ENCODE measurements around the gene PRRT3. TPM values are rescaled to one million over a fixed set of nuclear protein-coding genes. Genes with fewer than 3 reads are reported as not detected.
"Not testable (repeated sequence)": the region's sequence is repeated elsewhere in the genome, so short reads cannot be mapped to it uniquely, and the experiment has no call there.

PRRT3 gene
- total and polyA plus RNA-seq, 9 donors = 0.75 to 2.5 (median 1.8) TPM

GRCh38 chr3:9912294-9912935, 39.8 kb downstream of the PRRT3 start:
- H3K4me3 ChIP-seq (ENCODE audit: low read length) = no peak overlapping the region
- no peak for DNase-seq
- no peaks in the 10 kb centered on the region for H3K27me3 ChIP-seq (ENCODE audit: control insufficient read depth, insufficient read depth, low read length)
- whole genome bisulfite sequencing (ENCODE audit: insufficient coverage) = 78% methylated on average over 5 of the region's 7 CpGs
- H3K36me3 ChIP-seq (ENCODE audit: control insufficient read depth, insufficient read depth, low read length) = no peaks in the 10 kb centered on the region
- no peak overlapping the region for H3K27ac ChIP-seq (ENCODE audit: low read length)
- peaks cover 25% of the 10 kb centered on the region for H3K4me1 ChIP-seq (ENCODE audit: control insufficient read depth, insufficient read depth, low read length)
- no peaks in the 10 kb centered on the region for H3K9me3 ChIP-seq (replicated peaks; ENCODE audit: control insufficient read depth, low read depth, low read length)

- Histone ChIP-seq H3K27ac (ENCODE audit: low read length) (no peak overlapping the region), H3K4me3 (ENCODE audit: low read length) (no peak overlapping the region), H3K27me3 (ENCODE audit: control insufficient read depth, insufficient read depth, low read length) (no peaks in the 10 kb centered on the region), H3K9me3 (replicated peaks; ENCODE audit: control insufficient read depth, low read depth, low read length) (no peaks in the 10 kb centered on the region), H3K36me3 (ENCODE audit: control insufficient read depth, insufficient read depth, low read length) (no peaks in the 10 kb centered on the region), H3K4me1 (ENCODE audit: control insufficient read depth, insufficient read depth, low read length) (peaks cover 21% of the 10 kb centered on the region)
- 80% methylated on average over 3 of the region's 8 CpGs for WGBS (ENCODE audit: insufficient coverage)
- DNase-seq = no peak
Observed at GRCh38 chr3:9911863-9912262, 40.3 kb downstream of the PRRT3 start.

GRCh38 chr3:9909221-9910013, 42.8 kb downstream of the PRRT3 start:
- Histone ChIP-seq H3K4me3 (ENCODE audit: low read length) (no peak overlapping the region), H3K27ac (ENCODE audit: low read length) (no peak overlapping the region)
- WGBS (ENCODE audit: insufficient coverage) = 84% methylated on average over 3 of the region's 7 CpGs

DNA sequence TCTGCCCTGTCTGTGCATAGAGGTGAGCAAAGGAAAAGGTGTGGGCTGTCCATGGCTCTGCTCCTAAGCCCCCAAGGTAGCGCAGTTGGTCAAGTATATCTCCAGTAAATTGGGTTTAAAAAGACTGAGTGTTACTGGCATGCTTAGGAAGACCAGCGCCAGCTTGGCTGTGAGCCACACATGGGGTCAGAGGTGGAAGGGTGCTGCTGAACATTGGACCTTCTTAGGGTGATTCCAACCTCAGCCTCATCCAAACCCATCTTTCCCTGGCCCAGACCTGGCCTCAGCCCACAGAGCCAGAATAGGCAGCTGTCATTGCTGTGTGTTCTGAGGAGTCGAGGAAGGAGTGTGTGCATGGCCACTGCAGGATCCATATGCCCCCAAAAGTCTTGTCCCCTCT, 43.9 kb downstream of the PRRT3 start:
- H3K36me3 ChIP-seq (ENCODE audit: control insufficient read depth, insufficient read depth, low read length) = no peaks in the 10 kb centered on the region
- H3K27me3 ChIP-seq (ENCODE audit: control insufficient read depth, insufficient read depth, low read length) = no peaks in the 10 kb centered on the region
- no peaks in the 10 kb centered on the region for H3K4me1 ChIP-seq (ENCODE audit: control insufficient read depth, insufficient read depth, low read length)
- 94% methylated on average over 2 of the region's 3 CpGs for WGBS (ENCODE audit: insufficient coverage)
- no peak overlapping the region for H3K27ac ChIP-seq (ENCODE audit: low read length)
- no peak for DNase-seq
- no peak overlapping the region for H3K4me3 ChIP-seq (ENCODE audit: low read length)
- H3K9me3 ChIP-seq (replicated peaks; ENCODE audit: control insufficient read depth, low read depth, low read length) = no peaks in the 10 kb centered on the region

More at GRCh38 chr3:9909221-9910013, 42.8 kb downstream of the PRRT3 start:
- DNase-seq = no peak
- H3K27me3 ChIP-seq (ENCODE audit: control insufficient read depth, insufficient read depth, low read length) = no peaks in the 10 kb centered on the region
- H3K36me3 ChIP-seq (ENCODE audit: control insufficient read depth, insufficient read depth, low read length) = no peaks in the 10 kb centered on the region
- H3K4me1 ChIP-seq (ENCODE audit: control insufficient read depth, insufficient read depth, low read length) = peaks cover 3% of the 10 kb centered on the region
- no peaks in the 10 kb centered on the region for H3K9me3 ChIP-seq (replicated peaks; ENCODE audit: control insufficient read depth, low read depth, low read length)

GRCh38 chr3:9906480-9906879, 45.7 kb downstream of the PRRT3 start:
- no peak for DNase-seq
- Histone ChIP-seq H3K4me3 (ENCODE audit: low read length) (no peak overlapping the region), H3K36me3 (ENCODE audit: control insufficient read depth, insufficient read depth, low read length) (no peaks in the 10 kb centered on the region), H3K27me3 (ENCODE audit: control insufficient read depth, insufficient read depth, low read length) (no peaks in the 10 kb centered on the region), H3K27ac (ENCODE audit: low read length) (no peak overlapping the region), H3K4me1 (ENCODE audit: control insufficient read depth, insufficient read depth, low read length) (peaks cover 7% of the 10 kb centered on the region), H3K9me3 (replicated peaks; ENCODE audit: control insufficient read depth, low read depth, low read length) (no peaks in the 10 kb centered on the region)
- WGBS (ENCODE audit: insufficient coverage) = no CpG with 5 or more reads among the region's 5 CpGs

DNA sequence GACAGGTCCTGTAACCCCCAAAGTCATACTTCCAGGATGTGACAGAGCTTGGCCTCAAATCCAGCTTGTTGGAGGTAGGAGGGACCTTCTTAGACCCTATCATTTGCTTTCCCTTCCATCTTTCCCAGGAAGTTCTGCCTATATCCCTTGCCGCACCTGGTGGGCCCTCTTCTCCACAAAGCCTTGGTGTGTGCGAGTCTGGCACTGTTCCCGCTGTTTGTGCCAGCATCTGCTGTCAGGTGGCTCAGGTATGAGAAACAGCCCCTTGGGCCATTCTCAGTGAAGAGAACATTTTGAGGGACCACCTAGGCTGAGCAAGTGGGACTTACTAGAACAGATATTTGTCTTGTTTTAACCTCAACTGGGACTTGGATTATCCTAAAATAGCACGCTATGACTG, 48.3 kb downstream of the PRRT3 start:
- peaks cover 7% of the 10 kb centered on the region for H3K4me1 ChIP-seq (ENCODE audit: control insufficient read depth, insufficient read depth, low read length)
- H3K9me3 ChIP-seq (replicated peaks; ENCODE audit: control insufficient read depth, low read depth, low read length) = no peaks in the 10 kb centered on the region
- no peak for DNase-seq
- 65% methylated on average over 3 of the region's 4 CpGs for WGBS (ENCODE audit: insufficient coverage)
- H3K27ac ChIP-seq (ENCODE audit: low read length) = no peak overlapping the region
- H3K36me3 ChIP-seq (ENCODE audit: control insufficient read depth, insufficient read depth, low read length) = no peaks in the 10 kb centered on the region
- no peak overlapping the region for H3K4me3 ChIP-seq (ENCODE audit: low read length)
- no peaks in the 10 kb centered on the region for H3K27me3 ChIP-seq (ENCODE audit: control insufficient read depth, insufficient read depth, low read length)

DNA sequence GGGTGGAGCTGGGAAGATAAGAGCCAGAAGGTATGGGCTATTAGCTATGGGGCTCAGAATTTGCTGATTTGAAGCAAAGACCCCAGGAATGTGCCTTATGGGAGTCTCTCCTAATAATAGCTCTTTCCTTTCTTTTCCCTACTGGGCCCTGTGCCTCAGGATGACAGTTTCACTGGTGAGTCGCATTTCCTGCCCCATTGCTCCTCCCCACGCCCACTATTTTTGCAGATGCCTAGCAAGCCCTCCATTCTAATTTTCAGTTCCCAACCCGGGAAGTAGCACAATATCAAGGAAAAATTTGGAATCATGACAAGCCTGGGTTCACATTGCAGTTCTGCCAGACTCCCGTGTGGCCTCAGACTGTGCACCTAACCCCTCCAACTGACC, 49.0 kb downstream of the PRRT3 start:
- no peaks in the 10 kb centered on the region for H3K9me3 ChIP-seq (replicated peaks; ENCODE audit: control insufficient read depth, low read depth, low read length)
- peak; percentile 34 for DNase-seq
- H3K4me1 ChIP-seq (ENCODE audit: control insufficient read depth, insufficient read depth, low read length) = peaks cover 11% of the 10 kb centered on the region
- 20% methylated on average over 3 of the region's 4 CpGs for WGBS (ENCODE audit: insufficient coverage)
- no peaks in the 10 kb centered on the region for H3K36me3 ChIP-seq (ENCODE audit: control insufficient read depth, insufficient read depth, low read length)
- peak overlapping the region; percentile 51 for H3K27ac ChIP-seq (ENCODE audit: low read length)
- no peak overlapping the region for H3K4me3 ChIP-seq (ENCODE audit: low read length)
- H3K27me3 ChIP-seq (ENCODE audit: control insufficient read depth, insufficient read depth, low read length) = no peaks in the 10 kb centered on the region

GRCh38 chr3:9902372-9903237, 49.6 kb downstream of the PRRT3 start, which contains the start of gene IL17RE:
Gene IL17RE (plus strand): TSS chr3:9902848. CDS start chr3:9902933, 85 bp downstream.
- Histone ChIP-seq H3K27ac (ENCODE audit: low read length) (peak within 1 kb of the TSS; percentile 51), H3K4me1 (ENCODE audit: control insufficient read depth, insufficient read depth, low read length) (peaks cover 12% of the 10 kb centered on the region), H3K4me3 (ENCODE audit: low read length) (no peak within 1 kb of the TSS), H3K36me3 (ENCODE audit: control insufficient read depth, insufficient read depth, low read length) (no peaks in the 10 kb centered on the region), H3K27me3 (ENCODE audit: control insufficient read depth, insufficient read depth, low read length) (no peaks in the 10 kb centered on the region), H3K9me3 (replicated peaks; ENCODE audit: control insufficient read depth, low read depth, low read length) (no peaks in the 10 kb centered on the region)
- no peak for DNase-seq
- 40% methylated on average over 7 of the region's 13 CpGs for WGBS (ENCODE audit: insufficient coverage)

DNA sequence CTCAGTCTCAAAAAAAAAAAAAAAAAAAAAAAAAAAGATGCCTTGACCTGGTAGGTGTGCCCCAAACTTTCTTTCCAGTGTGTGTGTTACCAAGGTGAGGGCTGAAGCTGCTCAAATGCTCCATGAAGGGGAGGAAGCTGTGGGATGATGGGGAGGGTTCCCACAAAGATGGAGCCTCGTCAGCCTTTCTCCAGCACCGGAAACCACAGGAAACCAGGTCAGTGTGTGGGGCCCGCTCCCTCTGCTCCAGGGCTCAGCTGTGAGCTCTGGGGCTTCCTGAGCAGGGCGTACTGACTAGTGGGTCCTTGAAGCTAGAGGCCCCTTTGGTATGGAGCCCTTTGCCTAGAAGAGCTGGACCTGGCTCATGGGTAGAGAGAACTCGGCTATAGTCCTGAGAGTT, 50.2 kb downstream of the PRRT3 start:
- WGBS (ENCODE audit: insufficient coverage) = 75% methylated on average over 3 of the region's 5 CpGs
- no peaks in the 10 kb centered on the region for H3K9me3 ChIP-seq (replicated peaks; ENCODE audit: control insufficient read depth, low read depth, low read length)
- H3K4me3 ChIP-seq (ENCODE audit: low read length) = no peak overlapping the region
- H3K4me1 ChIP-seq (ENCODE audit: control insufficient read depth, insufficient read depth, low read length) = peaks cover 12% of the 10 kb centered on the region
- DNase-seq = no peak
- no peaks in the 10 kb centered on the region for H3K27me3 ChIP-seq (ENCODE audit: control insufficient read depth, insufficient read depth, low read length)
- H3K27ac ChIP-seq (ENCODE audit: low read length) = no peak overlapping the region
- no peaks in the 10 kb centered on the region for H3K36me3 ChIP-seq (ENCODE audit: control insufficient read depth, insufficient read depth, low read length)

- not testable (repeated sequence) for H3K9me3 ChIP-seq (replicated peaks; ENCODE audit: control insufficient read depth, low read depth, low read length); H3K4me3 ChIP-seq (ENCODE audit: low read length); DNase-seq; H3K27ac ChIP-seq (ENCODE audit: low read length); H3K27me3 ChIP-seq (ENCODE audit: control insufficient read depth, insufficient read depth, low read length); H3K36me3 ChIP-seq (ENCODE audit: control insufficient read depth, insufficient read depth, low read length)
- H3K4me1 ChIP-seq (ENCODE audit: control insufficient read depth, insufficient read depth, low read length) = peaks cover 12% of the 10 kb centered on the region
- WGBS (ENCODE audit: insufficient coverage) = 100% methylated on average over 1 of the region's 6 CpGs
Observed at GRCh38 chr3:9900965-9901415, 51.2 kb downstream of the PRRT3 start.

Measured in muscle of leg (tissue), 11 donors.